Suprapubic skin (tissue), 4 donors: ENCODE results near the gene NPAS3. TPM values are rescaled to one million over a fixed set of nuclear protein-coding genes. Genes with fewer than 3 reads are reported as not detected.
A peak's percentile ranks its signal among the peaks of the same experiment; 100 is the strongest.

Source experiments
- DNase-seq, 2 donors: peaks; one replicate each; pipeline ENCODE4 v3.0.0-alpha.2; 2019; ENCODE audit warnings: low spot score in 2 of 2
- H3K27ac ChIP-seq: fragments of 200-600 bp; sonication (generic); one replicate; pipeline ENCODE4 v1.5.1; 2019
- H3K27me3 ChIP-seq: fragments of 200-600 bp; sonication (generic); one replicate; pipeline ENCODE4 v1.5.1; 2019
- H3K36me3 ChIP-seq: fragments of 200-600 bp; sonication (generic); one replicate; pipeline ENCODE4 v1.5.1; 2019
- H3K4me1 ChIP-seq: fragments of 200-600 bp; sonication (generic); one replicate; pipeline ENCODE4 v1.5.1; 2019
- H3K4me3 ChIP-seq: fragments of 200-600 bp; sonication (generic); one replicate; pipeline ENCODE4 v1.5.1; 2019; ENCODE audit warnings: mild to moderate bottlenecking
- H3K9me3 ChIP-seq: fragments of 200-600 bp; sonication (generic); one replicate; pipeline ENCODE4 v1.5.1; 2019
- CTCF ChIP-seq, 2 donors: fragments of 200-600 bp in 1 of 2; fragments of 450-650 bp in 1 of 2; sonication (generic) in 1 of 2; IDR thresholded peaks; one replicate each; pipeline ENCODE4 v1.5.1; 2016 to 2019; ENCODE audit warnings: antibody characterized with exemption in 2 of 2, mild to moderate bottlenecking in 1 of 2, moderate library complexity in 1 of 2
- EP300 ChIP-seq: sonication (generic); formaldehyde crosslinking; IDR thresholded peaks from one replicate; pipeline ENCODE4 v1.6.1; 2017; ENCODE audit warnings: antibody characterized with exemption
- POLR2A ChIP-seq, 2 donors: fragments of 450-650 bp; IDR thresholded peaks; one replicate each; pipeline ENCODE4 v1.6.1; 2017; ENCODE audit warnings: antibody characterized with exemption in 2 of 2, mild to moderate bottlenecking in 2 of 2, moderate library complexity in 2 of 2
- POLR2AphosphoS5 ChIP-seq, 3 donors: sonication (generic); formaldehyde crosslinking; IDR thresholded peaks; one replicate each; pipeline ENCODE4 v1.6.1; 2017; ENCODE audit warnings: antibody characterized with exemption in 3 of 3
- WGBS: methylation state at CpG from one replicate; pipeline ENCODE4 v1.1.5; 2018; 5-methylcytosine and 5-hydroxymethylcytosine counted together
- total RNA-seq, 4 donors: library from RNA; depleted of rRNA; stranded (reverse); fragments of >200 nt; gene quantifications; one replicate each; pipeline ENCODE4 v1.1.0, GENCODE V29; 2016

The NPAS3 gene
- total RNA-seq, 4 donors from 2014 or later, result 0.17 to 0.45 (median 0.29) TPM; not detected in 1

- H3K27ac ChIP-seq, result no peak overlapping the region
- H3K36me3 ChIP-seq, result no peaks in the 10 kb centered on the region
- H3K9me3 ChIP-seq, result no peaks in the 10 kb centered on the region
- peaks cover 14% of the 10 kb centered on the region for H3K27me3 ChIP-seq
- 81% methylated on average over 3 of the region's 3 CpGs for WGBS
- H3K4me3 ChIP-seq, result no peak overlapping the region
- TF ChIP-seq POLR2A (IDR thresholded peaks at IDR 0.05) (no peak), POLR2AphosphoS5 (IDR thresholded peaks at IDR 0.05) (no peak), EP300 (no peak), CTCF (IDR thresholded peaks at IDR 0.05) (no peak)
- H3K4me1 ChIP-seq, result peaks cover 12% of the 10 kb centered on the region
- DNase-seq, result no peak
These were observed 857.7 kb downstream of the NPAS3 start for GRCh38 chr14:33796356-33796755.

GRCh38 chr14:33799705-33800570 is 861.3 kb downstream of the NPAS3 start:
- TF ChIP-seq CTCF (IDR thresholded peaks at IDR 0.05) (no peak), POLR2AphosphoS5 (IDR thresholded peaks at IDR 0.05) (no peak), EP300 (no peak), POLR2A (IDR thresholded peaks at IDR 0.05) (no peak)
- Histone ChIP-seq H3K9me3 (no peaks in the 10 kb centered on the region), H3K36me3 (no peaks in the 10 kb centered on the region), H3K4me1 (no peaks in the 10 kb centered on the region), H3K27me3 (peaks cover 14% of the 10 kb centered on the region), H3K4me3 (peak overlapping the region; percentile 15), H3K27ac (no peak overlapping the region)
- DNase-seq, result no peak
- 64% methylated on average over 60 of the region's 100 CpGs for WGBS

GRCh38 chr14:33800735-33801163 is 862.1 kb downstream of the NPAS3 start:
- 82% methylated on average over 23 of the region's 45 CpGs for WGBS
- H3K9me3 ChIP-seq, result no peaks in the 10 kb centered on the region
- peaks cover 14% of the 10 kb centered on the region for H3K27me3 ChIP-seq
- TF ChIP-seq POLR2A (IDR thresholded peaks at IDR 0.05) (no peak), CTCF (IDR thresholded peaks at IDR 0.05) (no peak), EP300 (no peak)
- no peak overlapping the region for H3K27ac ChIP-seq
- no peaks in the 10 kb centered on the region for H3K4me1 ChIP-seq
- no peak overlapping the region for H3K4me3 ChIP-seq
- H3K36me3 ChIP-seq, result no peaks in the 10 kb centered on the region
- DNase-seq, result no peak

- TF ChIP-seq CTCF (IDR thresholded peaks at IDR 0.05), result no peak
- TF ChIP-seq EP300, result no peak
- no peak for TF ChIP-seq POLR2AphosphoS5 (IDR thresholded peaks at IDR 0.05)
- TF ChIP-seq POLR2A (IDR thresholded peaks at IDR 0.05), result no peak
- no peaks in the 10 kb centered on the region for H3K4me1 ChIP-seq
- H3K27me3 ChIP-seq, result peaks cover 14% of the 10 kb centered on the region
- H3K27ac ChIP-seq, result no peak overlapping the region
- no peak overlapping the region for H3K4me3 ChIP-seq
- no peaks in the 10 kb centered on the region for H3K36me3 ChIP-seq
- H3K9me3 ChIP-seq, result no peaks in the 10 kb centered on the region
- WGBS, result 89% methylated on average over 2 of the region's 2 CpGs
- no peak for DNase-seq
These were observed 864.1 kb downstream of the NPAS3 start for GRCh38 chr14:33802737-33803136.

GRCh38 chr14:33805593-33805992 is 866.9 kb downstream of the NPAS3 start:
- DNase-seq, result no peak
- no peaks in the 10 kb centered on the region for H3K9me3 ChIP-seq
- H3K27me3 ChIP-seq, result peaks cover 4% of the 10 kb centered on the region
- H3K36me3 ChIP-seq, result no peaks in the 10 kb centered on the region
- no peaks in the 10 kb centered on the region for H3K4me1 ChIP-seq
- H3K27ac ChIP-seq, result no peak overlapping the region
- TF ChIP-seq EP300 (no peak), CTCF (IDR thresholded peaks at IDR 0.05) (no peak), POLR2A (IDR thresholded peaks at IDR 0.05) (no peak), POLR2AphosphoS5 (IDR thresholded peaks at IDR 0.05) (no peak)
- H3K4me3 ChIP-seq, result no peak overlapping the region
- WGBS, result 36% methylated on average over 2 of the region's 2 CpGs
